ENCODE results near the gene MAP3K5. TPM values are rescaled to one million over a fixed set of nuclear protein-coding genes. Genes with fewer than 3 reads are reported as not detected.

Gene MAP3K5
- total and polyA plus RNA-seq, 2 of the 8 experiments (the other 6 are each of a cell fraction or from before 2014, with no cell fraction given): 0.63 to 2.6 TPM

GRCh38 chr6:136766274-136766673, 26.0 kb downstream of the MAP3K5 start:
- Histone ChIP-seq H3K27ac (ENCODE audit: low read depth, low read length) (no peak overlapping the region), H3K18ac (ENCODE audit: extremely low read depth, low read length) (no peak overlapping the region), H3K23me2 (ENCODE audit: low read depth, low read length) (no peaks in the 10 kb centered on the region), H3K79me1 (ENCODE audit: low read depth, low read length) (no peaks in the 10 kb centered on the region), H2BK120ac (replicated peaks; ENCODE audit: low read depth, low read length) (no peak overlapping the region), H3K56ac (replicated peaks; ENCODE audit: insufficient read length, low read depth, low read length) (no peak overlapping the region), H2BK20ac (ENCODE audit: low read length) (no peak overlapping the region), H3K14ac (ENCODE audit: insufficient read length) (no peak overlapping the region), H2AFZ (ENCODE audit: low read length) (no peak overlapping the region), H3K23ac (ENCODE audit: insufficient read length) (no peak overlapping the region), H2BK15ac (ENCODE audit: low read length) (no peak overlapping the region), H3K36me3 (ENCODE audit: control insufficient read depth in 2 of 4, insufficient read depth in 4 of 4, low read length in 3 of 4) (no peaks in the 10 kb centered on the region), H4K20me1 (replicated peaks in 1 of 2; ENCODE audit: control insufficient read depth in 1 of 2, insufficient read depth in 2 of 2, low read length in 2 of 2) (no peaks in the 10 kb centered on the region), H2BK12ac (ENCODE audit: low read depth, low read length) (no peak overlapping the region), H2AK5ac (ENCODE audit: low read depth, low read length) (no peak overlapping the region), H3K4me1 (replicated peaks in 1 of 4; ENCODE audit: control insufficient read depth in 3 of 4, insufficient read depth in 4 of 4, low read length in 3 of 4) (no peaks in the 10 kb centered on the region), H4K91ac (replicated peaks; ENCODE audit: insufficient read length, low read length) (no peak overlapping the region), H4K8ac (ENCODE audit: extremely low read depth, insufficient read depth, low read length) (no peak overlapping the region), H3K4ac (replicated peaks; ENCODE audit: insufficient read length, low read depth, low read length) (no peak overlapping the region), H3K9me3 (ENCODE audit: insufficient read depth in 2 of 2, low read depth in 1 of 2, low read length in 1 of 2) (no peaks in the 10 kb centered on the region), H3K4me3 (ENCODE audit: extremely low read depth in 1 of 4, insufficient read depth in 2 of 4, low read depth in 3 of 4, low read length in 4 of 4) (no peak overlapping the region), H3K79me2 (ENCODE audit: control insufficient read depth in 1 of 2, insufficient read depth in 2 of 2, low read length in 2 of 2) (no peaks in the 10 kb centered on the region), H3K4me2 (ENCODE audit: insufficient read depth in 1 of 2, low read depth in 2 of 2, low read length in 2 of 2) (no peak overlapping the region), H3K9ac (replicated peaks in 1 of 4; ENCODE audit: extremely low read depth in 1 of 4, low read depth in 3 of 4, low read length in 3 of 4) (no peak overlapping the region), H3K27me3 (replicated peaks in 1 of 4; ENCODE audit: control insufficient read depth in 3 of 4, extremely low read depth in 1 of 4, insufficient read depth in 3 of 4, low read length in 3 of 4) (no peaks in the 10 kb centered on the region), H2BK5ac (ENCODE audit: low read depth, low read length) (no peak overlapping the region), H4K5ac (ENCODE audit: insufficient read length, low read depth, low read length) (no peak overlapping the region)
- ChIA-PET CTCF (ENCODE audit: partially characterized antibody) (interaction anchor here (2.4 kb wide), 1 partner anchor 26 kb away, joined by 11 read pairs; the partner anchor contains the start of gene MAP3K5), POLR2A (ENCODE audit: partially characterized antibody) (no interaction called here)
- 84% methylated on average over 3 of the region's 3 CpGs; no CpG with 5 or more reads in 1 of the 2 experiments for WGBS, 2 experiments (ENCODE audit: extremely low coverage in 1 of 2, insufficient coverage in 1 of 2, insufficient read length in 1 of 2, insufficient replicate concordance in 2 of 2, low coverage in 1 of 2, low lambda C conversion rate in 2 of 2, missing lambda C conversion rate in 1 of 2)
- FAIRE-seq (no peak), DNase-seq (ENCODE audit: low read depth in 1 of 2, low spot score in 2 of 2) (no peak)
- TF ChIP-seq SIN3A (conservative IDR thresholded peaks at IDR 0.05 in 1 of 2, IDR thresholded peaks at IDR 0.05 in 1 of 2; ENCODE audit: low read depth in 1 of 2, low read length in 2 of 2) (no peak), GTF2F1 (IDR thresholded peaks at IDR 0.05; ENCODE audit: borderline replicate concordance, low read depth, low read length) (no peak), POLR2AphosphoS5 (IDR thresholded peaks at IDR 0.05; ENCODE audit: low read depth, low read length) (no peak), PHF8 (conservative IDR thresholded peaks at IDR 0.05; ENCODE audit: low read depth, low read length) (no peak), SIX5 (IDR thresholded peaks at IDR 0.05; ENCODE audit: low read depth, low read length) (no peak), CHD1 (IDR thresholded peaks at IDR 0.05; ENCODE audit: low read depth, low read length) (no peak), TCF12 (IDR thresholded peaks at IDR 0.05; ENCODE audit: low read depth, low read length) (no peak), NRF1 (IDR thresholded peaks at IDR 0.05; ENCODE audit: low read depth, low read length) (no peak), TEAD4 (IDR thresholded peaks at IDR 0.05; ENCODE audit: low read depth, low read length) (no peak), E2F6 (IDR thresholded peaks at IDR 0.05) (no peak), NANOG (IDR thresholded peaks at IDR 0.05; ENCODE audit: insufficient read depth, low read depth, low read length, poor library complexity, severe bottlenecking) (no peak)

All from H1 (cell line).